ENCODE results near the gene DAZAP2.
A peak's percentile ranks its signal among the peaks of the same experiment; 100 is the strongest.
"Not testable (repeated sequence)": the region's sequence is repeated elsewhere in the genome, so short reads cannot be mapped to it uniquely, and the experiment has no call there.

Gene DAZAP2

GRCh38 chr12:51246254-51246853, 7.7 kb downstream of the DAZAP2 start:
- no peak overlapping the region for H3K4me3 Mint-ChIP-seq
- peak overlapping the region; percentile 89 for H3K27ac Mint-ChIP-seq
- H3K36me3 Mint-ChIP-seq (ENCODE audit: low read depth), result peaks cover 21% of the 10 kb centered on the region
- peaks cover 32% of the 10 kb centered on the region for H3K4me1 Mint-ChIP-seq
- no peak for DNase-seq
- H3K27me3 Mint-ChIP-seq (ENCODE audit: low read depth, poor library complexity), result peaks cover 4% of the 10 kb centered on the region
- no peak for TF ChIP-seq CTCF (IDR thresholded peaks at IDR 0.05)
- no peaks in the 10 kb centered on the region for H3K9me3 Mint-ChIP-seq

- Mint-ChIP-seq H3K4me3 (peak overlapping the region; percentile 14), H3K27me3 (ENCODE audit: low read depth, poor library complexity) (peaks cover 4% of the 10 kb centered on the region), H3K36me3 (ENCODE audit: low read depth) (peaks cover 15% of the 10 kb centered on the region), H3K27ac (peak overlapping the region; percentile 93), H3K4me1 (peaks cover 32% of the 10 kb centered on the region), H3K9me3 (no peaks in the 10 kb centered on the region)
- TF ChIP-seq CTCF (IDR thresholded peaks at IDR 0.05), result no peak
- no peak for DNase-seq
These were observed 9.0 kb downstream of the DAZAP2 start for GRCh38 chr12:51247523-51248206.

GRCh38 chr12:51253276-51253675, 14.7 kb downstream of the DAZAP2 start:
- Mint-ChIP-seq H3K27ac (no peak overlapping the region), H3K9me3 (no peaks in the 10 kb centered on the region), H3K4me1 (peaks cover 10% of the 10 kb centered on the region), H3K36me3 (ENCODE audit: low read depth) (no peaks in the 10 kb centered on the region), H3K27me3 (ENCODE audit: low read depth, poor library complexity) (peaks cover 7% of the 10 kb centered on the region), H3K4me3 (no peak overlapping the region)
- no peak for TF ChIP-seq CTCF (IDR thresholded peaks at IDR 0.05)
- no peak for DNase-seq

GRCh38 chr12:51254536-51254935, 15.9 kb downstream of the DAZAP2 start:
- Mint-ChIP-seq H3K4me1 (peaks cover 7% of the 10 kb centered on the region), H3K9me3 (no peaks in the 10 kb centered on the region), H3K4me3 (no peak overlapping the region), H3K36me3 (ENCODE audit: low read depth) (no peaks in the 10 kb centered on the region), H3K27me3 (ENCODE audit: low read depth, poor library complexity) (peaks cover 7% of the 10 kb centered on the region), H3K27ac (peak overlapping the region; percentile 90)
- DNase-seq, result no peak
- TF ChIP-seq CTCF (IDR thresholded peaks at IDR 0.05), result no peak

- not testable (repeated sequence) for H3K36me3 Mint-ChIP-seq (ENCODE audit: low read depth); H3K4me1 Mint-ChIP-seq; H3K27ac Mint-ChIP-seq; H3K4me3 Mint-ChIP-seq; H3K27me3 Mint-ChIP-seq (ENCODE audit: low read depth, poor library complexity); DNase-seq; H3K9me3 Mint-ChIP-seq
These were observed 21.0 kb downstream of the DAZAP2 start for GRCh38 chr12:51259600-51259999.

- H3K27me3 Mint-ChIP-seq (ENCODE audit: low read depth, poor library complexity), result peaks cover 4% of the 10 kb centered on the region
- no peaks in the 10 kb centered on the region for H3K4me1 Mint-ChIP-seq
- peak; percentile 35 for DNase-seq
- H3K36me3 Mint-ChIP-seq (ENCODE audit: low read depth), result peaks cover 5% of the 10 kb centered on the region
- no peak overlapping the region for H3K4me3 Mint-ChIP-seq
- TF ChIP-seq CTCF (IDR thresholded peaks at IDR 0.05), result no peak
- H3K9me3 Mint-ChIP-seq, result no peaks in the 10 kb centered on the region
- no peak overlapping the region for H3K27ac Mint-ChIP-seq
These were observed 24.1 kb downstream of the DAZAP2 start for GRCh38 chr12:51262758-51263177.

Data from nephron progenitor cell (in vitro differentiated cells).